ENCODE results near the gene PRTFDC1. TPM values are rescaled to one million over a fixed set of nuclear protein-coding genes. Genes with fewer than 3 reads are reported as not detected.

PRTFDC1 gene
- total and polyA plus RNA-seq, 2 of the 13 experiments (the other 11 are each of a cell fraction or from before 2014, with no cell fraction given): not detected

- Histone ChIP-seq H4K20me1 (ENCODE audit: insufficient read depth, low read length) (no peaks in the 10 kb centered on the region), H3K4me1 (ENCODE audit: insufficient read depth, low read length) (peaks cover 18% of the 10 kb centered on the region), H3K27ac (ENCODE audit: extremely low read length, insufficient read depth, low read length) (no peak overlapping the region), H3K9ac (ENCODE audit: insufficient read depth, low read depth, low read length) (no peak overlapping the region), H3K4me3 (replicated peaks in 1 of 3; ENCODE audit: insufficient read depth in 1 of 3, low read depth in 2 of 3, low read length in 3 of 3) (no peak overlapping the region), H3K9me3 (ENCODE audit: low read length) (no peaks in the 10 kb centered on the region), H3K27me3 (ENCODE audit: control insufficient read depth in 1 of 2, insufficient read depth in 2 of 2, low read length in 2 of 2) (no peaks in the 10 kb centered on the region), H3K4me2 (ENCODE audit: low read depth, low read length) (no peak overlapping the region), H3K79me2 (ENCODE audit: insufficient read depth, low read length) (no peaks in the 10 kb centered on the region), H2AFZ (ENCODE audit: low read length) (no peak overlapping the region), H3K36me3 (replicated peaks in 1 of 2; ENCODE audit: control insufficient read depth in 1 of 2, insufficient read depth in 2 of 2, low read length in 2 of 2) (no peaks in the 10 kb centered on the region)
- in situ Hi-C loops (cut with HindIII; ENCODE audit: extremely low pct_ligation_motif_present, low pct_unique_long_range_greater_than_20kb): no loop called here
- intact Hi-C loops (cut with micrococcal nuclease; ENCODE audit: unreplicated experiment): no loop called here
- DNase-seq (ENCODE audit: low spot score) (no peak), ATAC-seq (no peak), FAIRE-seq (no peak)
- CTCF ChIA-PET (ENCODE audit: low intra/inter-chr PET ratio, low total read pairs): no interaction called here
- no TSS peak for BruUV-seq (replicated peaks)
- no peak for TF ChIP-seq ZNF747 (CRISPR knock-in tag; IDR thresholded peaks at IDR 0.05; ENCODE audit: borderline replicate concordance)
- no peak for TF ChIP-seq KLF16 (CRISPR knock-in tag; IDR thresholded peaks at IDR 0.05)
- no peak for TF ChIP-seq ZNF737 (CRISPR knock-in tag; IDR thresholded peaks at IDR 0.05; ENCODE audit: borderline replicate concordance)
- TF ChIP-seq, protein P1, sequence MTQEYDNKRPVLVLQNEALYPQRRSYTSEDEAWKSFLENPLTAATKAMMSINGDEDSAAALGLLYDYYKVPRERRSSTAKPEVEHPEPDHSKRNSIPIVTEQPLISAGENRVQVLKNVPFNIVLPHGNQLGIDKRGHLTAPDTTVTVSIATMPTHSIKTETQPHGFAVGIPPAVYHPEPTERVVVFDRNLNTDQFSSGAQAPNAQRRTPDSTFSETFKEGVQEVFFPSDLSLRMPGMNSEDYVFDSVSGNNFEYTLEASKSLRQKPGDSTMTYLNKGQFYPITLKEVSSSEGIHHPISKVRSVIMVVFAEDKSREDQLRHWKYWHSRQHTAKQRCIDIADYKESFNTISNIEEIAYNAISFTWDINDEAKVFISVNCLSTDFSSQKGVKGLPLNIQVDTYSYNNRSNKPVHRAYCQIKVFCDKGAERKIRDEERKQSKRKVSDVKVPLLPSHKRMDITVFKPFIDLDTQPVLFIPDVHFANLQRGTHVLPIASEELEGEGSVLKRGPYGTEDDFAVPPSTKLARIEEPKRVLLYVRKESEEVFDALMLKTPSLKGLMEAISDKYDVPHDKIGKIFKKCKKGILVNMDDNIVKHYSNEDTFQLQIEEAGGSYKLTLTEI (CRISPR knock-in tag; conservative IDR thresholded peaks at IDR 0.05): no peak
- no peak for TF ChIP-seq ZNF556 (CRISPR knock-in tag; IDR thresholded peaks at IDR 0.05; ENCODE audit: borderline replicate concordance)
- TF ChIP-seq ZBTB1 (CRISPR knock-in tag; IDR thresholded peaks at IDR 0.05; ENCODE audit: borderline replicate concordance): no peak
- TF ChIP-seq SETDB1 (CRISPR knock-in tag; IDR thresholded peaks at IDR 0.05; ENCODE audit: borderline replicate concordance): no peak
- TF ChIP-seq ZNF510 (CRISPR knock-in tag; IDR thresholded peaks at IDR 0.05; ENCODE audit: low read depth): no peak
- no peak for TF ChIP-seq ZNF296 (CRISPR knock-in tag; conservative IDR thresholded peaks at IDR 0.05)
- no peak for TF ChIP-seq ZNF674 (CRISPR knock-in tag; IDR thresholded peaks at IDR 0.05; ENCODE audit: low read depth)
- TF ChIP-seq MLXIP (CRISPR knock-in tag; IDR thresholded peaks at IDR 0.05; ENCODE audit: borderline replicate concordance): no peak
- no peak for TF ChIP-seq SNAPC4 (CRISPR knock-in tag; IDR thresholded peaks at IDR 0.05)
- TF ChIP-seq GABPA (IDR thresholded peaks at IDR 0.05; ENCODE audit: low read depth, low read length): no peak
- TF ChIP-seq GABPA (CRISPR knock-in tag; IDR thresholded peaks at IDR 0.05; ENCODE audit: low read depth): no peak
- TF ChIP-seq, protein P2, sequence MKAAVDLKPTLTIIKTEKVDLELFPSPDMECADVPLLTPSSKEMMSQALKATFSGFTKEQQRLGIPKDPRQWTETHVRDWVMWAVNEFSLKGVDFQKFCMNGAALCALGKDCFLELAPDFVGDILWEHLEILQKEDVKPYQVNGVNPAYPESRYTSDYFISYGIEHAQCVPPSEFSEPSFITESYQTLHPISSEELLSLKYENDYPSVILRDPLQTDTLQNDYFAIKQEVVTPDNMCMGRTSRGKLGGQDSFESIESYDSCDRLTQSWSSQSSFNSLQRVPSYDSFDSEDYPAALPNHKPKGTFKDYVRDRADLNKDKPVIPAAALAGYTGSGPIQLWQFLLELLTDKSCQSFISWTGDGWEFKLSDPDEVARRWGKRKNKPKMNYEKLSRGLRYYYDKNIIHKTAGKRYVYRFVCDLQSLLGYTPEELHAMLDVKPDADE (CRISPR knock-in tag; IDR thresholded peaks at IDR 0.05): no peak
- POLR2A ChIA-PET: no interaction called here
- WGBS (ENCODE audit: low lambda C conversion rate): 44% methylated on average over 3 of the region's 3 CpGs
These were observed 7.0 kb upstream of the PRTFDC1 start for GRCh38 chr10:24959382-24959730.
